SHP77 (cell line): Measurements from ENCODE around the gene ENOX1.

Experiments used
- DNase-seq, 2 experiments: peaks; one replicate each; lab custom pipeline; 2025; lab: John Stamatoyannopoulos, UW

The ENOX1 gene

DNA sequence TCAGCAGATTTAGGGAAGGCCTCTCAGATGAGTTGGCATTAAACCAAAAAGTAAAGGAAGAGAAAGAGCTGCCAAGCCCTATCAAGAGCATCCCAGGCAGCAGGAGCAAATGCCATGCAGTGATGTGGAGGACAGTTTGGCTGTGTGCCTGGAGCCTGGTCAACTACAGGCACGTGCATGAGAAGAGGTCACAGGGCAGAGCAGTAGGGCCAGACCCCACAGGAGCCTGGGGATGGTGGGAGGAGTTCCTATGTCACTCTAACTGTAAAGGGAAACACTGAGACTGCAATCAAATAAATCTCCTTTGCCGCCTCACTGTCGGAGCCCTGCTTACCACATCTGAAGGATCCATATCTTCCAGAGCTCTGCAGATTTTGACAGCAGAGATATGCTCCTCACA lies 240.5 kb downstream of the ENOX1 start:
- DNase-seq, result no peak

DNA sequence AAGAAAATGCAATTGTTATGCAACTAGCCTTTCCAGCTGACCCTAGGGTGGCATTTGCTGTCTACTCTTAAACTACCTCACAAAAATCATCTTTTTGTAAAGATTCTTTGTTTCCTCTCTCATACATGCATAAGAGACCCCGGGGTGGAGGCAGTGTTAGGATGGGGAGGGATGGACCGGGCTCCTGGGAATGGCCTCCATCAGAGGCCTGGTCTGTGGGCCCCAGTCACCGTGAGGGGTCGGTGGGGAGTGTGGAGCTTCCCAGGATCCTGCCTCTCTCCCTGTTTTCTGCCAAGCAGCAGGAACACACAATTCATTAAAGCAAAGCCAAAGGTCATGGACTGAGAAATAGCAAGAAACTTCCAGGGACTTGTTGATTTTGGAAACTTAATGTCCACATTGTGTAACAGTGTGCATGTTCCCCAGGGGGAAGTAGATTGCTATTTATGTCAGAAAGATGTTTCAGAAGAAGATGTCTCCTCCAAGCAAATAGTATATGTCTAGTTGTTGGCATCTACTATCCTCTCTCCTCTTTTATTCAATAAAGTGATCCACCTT lies 241.4 kb downstream of the ENOX1 start:
- no peak for DNase-seq

DNA sequence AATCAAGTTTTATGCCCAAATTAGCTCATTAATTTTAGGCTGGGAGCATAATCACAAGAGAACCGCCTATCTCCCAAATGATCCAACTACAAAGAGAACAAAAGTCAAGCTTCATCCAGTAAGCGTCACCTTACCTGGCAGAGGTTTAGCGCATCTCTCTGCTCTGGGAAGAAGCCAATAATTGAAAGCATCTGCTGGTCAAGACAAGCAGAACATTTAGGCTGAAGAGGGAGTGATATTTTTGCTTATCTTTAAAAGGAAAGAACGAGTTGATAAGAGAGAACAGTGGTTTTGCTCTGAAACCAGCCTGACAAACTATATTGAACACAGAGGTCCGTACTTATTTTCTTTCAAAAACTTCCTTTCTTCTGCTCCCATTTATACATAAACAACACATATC lies 242.1 kb downstream of the ENOX1 start:
- DNase-seq, result no peak

DNA sequence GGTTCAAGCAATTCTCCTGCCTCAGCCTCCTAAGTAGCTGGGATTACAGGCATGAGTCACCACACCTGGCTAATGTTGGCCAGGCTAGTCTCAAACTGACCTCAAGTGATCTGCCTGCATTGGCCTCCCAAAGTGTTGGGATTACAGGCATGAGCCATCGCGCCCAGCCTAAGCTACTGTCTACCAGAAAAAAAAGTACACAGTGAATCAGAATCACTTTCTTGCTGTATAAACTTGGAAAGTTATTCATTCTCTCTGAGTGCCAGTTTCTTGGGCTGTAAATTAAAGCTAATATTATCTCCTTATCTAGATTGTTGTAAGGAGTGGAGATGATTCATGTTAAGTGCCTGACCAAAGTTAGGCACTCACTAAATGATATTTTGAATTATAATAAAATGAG lies 242.8 kb downstream of the ENOX1 start:
- DNase-seq, result no peak

DNA sequence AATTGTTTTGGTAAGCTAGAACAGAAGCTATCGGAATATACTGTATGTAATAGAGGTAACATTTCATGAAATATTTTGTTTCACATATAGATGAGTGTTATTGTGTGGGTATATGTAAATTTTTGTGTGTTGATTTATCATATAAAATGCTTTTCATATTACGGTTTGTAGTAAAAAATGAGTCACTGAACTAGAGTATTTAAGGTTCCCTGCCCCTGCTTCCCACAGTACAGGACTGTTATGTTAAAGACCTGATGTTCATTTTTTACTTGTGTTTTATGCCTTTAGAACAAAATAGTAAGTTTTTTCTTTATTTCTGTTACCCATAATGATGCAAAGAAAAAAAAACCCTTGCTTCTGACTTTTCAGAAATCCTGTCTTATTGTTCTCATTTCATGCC lies 243.4 kb downstream of the ENOX1 start:
- no peak for DNase-seq

DNA sequence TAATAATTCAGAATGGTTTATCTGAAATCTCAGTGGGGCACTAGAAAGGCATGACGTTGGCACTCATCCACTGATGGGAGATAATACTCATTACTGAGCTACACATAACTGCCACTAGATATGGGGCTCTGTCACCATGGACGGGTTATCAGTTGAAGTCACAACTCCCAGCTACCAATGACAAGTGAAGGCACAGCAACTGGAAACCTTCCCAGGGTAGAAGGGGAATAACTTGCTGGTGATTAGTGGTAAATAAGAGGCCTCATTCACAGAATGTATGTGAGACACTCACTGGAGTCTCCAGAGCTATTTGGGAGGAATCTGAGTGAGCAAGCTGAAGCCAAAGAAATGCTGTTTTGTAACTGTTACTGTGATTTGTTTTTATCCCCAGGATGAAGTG lies 249.6 kb downstream of the ENOX1 start:
- no peak for DNase-seq

DNA sequence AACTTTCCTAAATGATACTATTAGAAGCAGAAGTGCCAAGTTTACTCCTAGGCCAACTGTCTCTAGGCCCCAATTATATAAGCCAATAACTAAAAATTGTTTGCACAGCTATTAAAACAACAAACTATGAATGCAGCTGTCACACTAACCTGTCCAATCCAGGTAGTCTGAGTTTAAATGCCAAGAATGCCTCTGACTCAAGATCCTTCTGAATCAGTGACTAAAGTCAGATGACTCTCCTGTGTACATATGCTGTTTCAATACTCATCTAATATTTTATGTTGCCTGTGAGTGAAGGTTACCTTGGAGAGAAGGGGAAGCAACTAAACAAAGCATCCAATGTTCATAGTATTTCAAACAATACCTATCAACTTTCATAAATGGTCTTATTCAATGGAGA lies 257.0 kb downstream of the ENOX1 start:
- no peak for DNase-seq

DNA sequence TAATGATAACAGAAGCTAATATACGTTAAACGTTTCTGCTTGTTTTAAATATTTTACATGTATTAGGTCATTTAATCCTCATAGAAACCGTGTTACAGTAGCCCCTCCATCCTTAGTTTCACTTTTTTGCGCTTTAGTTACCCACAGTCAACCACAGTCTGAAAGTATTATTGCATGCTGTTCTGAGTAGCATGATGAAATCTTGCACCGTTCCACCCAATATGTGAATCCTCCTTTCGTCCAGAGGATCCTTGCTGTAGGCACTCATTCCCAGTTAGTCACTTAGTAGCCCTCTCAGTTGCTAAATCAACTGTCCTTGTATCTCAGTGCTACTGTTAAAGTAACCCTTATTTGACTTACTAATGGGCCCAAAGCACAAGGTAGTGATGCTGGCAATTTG lies 257.8 kb downstream of the ENOX1 start:
- DNase-seq, result no peak

DNA sequence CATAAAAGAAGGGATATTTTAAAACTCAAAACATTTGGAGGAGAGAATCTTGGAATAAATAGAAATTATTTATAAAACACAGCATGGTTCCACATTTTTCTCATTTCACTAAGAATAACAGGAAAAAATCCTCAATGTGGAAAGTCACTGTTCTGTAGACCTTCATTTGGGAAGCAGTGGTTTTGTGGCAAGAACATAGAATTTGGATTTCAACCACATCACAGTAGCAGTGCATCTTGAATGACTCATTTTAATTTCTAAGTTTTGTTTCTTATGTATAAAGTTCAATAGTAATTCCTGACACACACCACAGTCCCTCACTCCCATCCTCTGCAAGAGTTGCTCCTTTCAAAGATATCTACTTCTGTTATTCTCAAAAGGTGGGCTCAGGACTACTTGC lies 264.0 kb downstream of the ENOX1 start:
- no peak for DNase-seq

DNA sequence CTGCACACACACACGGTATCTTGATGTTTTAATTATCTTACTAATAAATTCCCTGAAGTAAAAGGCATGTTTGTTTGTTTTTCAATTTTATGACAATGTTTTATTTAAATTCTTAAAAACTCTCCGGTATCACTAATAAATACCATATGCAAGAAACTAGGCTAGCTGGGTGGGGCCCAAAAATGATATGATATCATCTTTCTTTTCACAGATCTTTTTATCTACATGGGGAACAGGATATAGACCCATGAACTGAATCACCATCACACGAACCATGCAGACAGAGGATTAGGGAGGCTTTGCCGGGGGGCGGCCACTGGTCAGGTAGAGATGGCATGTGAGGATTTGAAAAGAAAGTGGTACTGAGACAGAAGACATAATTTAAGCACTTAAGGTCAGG lies 266.4 kb downstream of the ENOX1 start:
- DNase-seq, result no peak

DNA sequence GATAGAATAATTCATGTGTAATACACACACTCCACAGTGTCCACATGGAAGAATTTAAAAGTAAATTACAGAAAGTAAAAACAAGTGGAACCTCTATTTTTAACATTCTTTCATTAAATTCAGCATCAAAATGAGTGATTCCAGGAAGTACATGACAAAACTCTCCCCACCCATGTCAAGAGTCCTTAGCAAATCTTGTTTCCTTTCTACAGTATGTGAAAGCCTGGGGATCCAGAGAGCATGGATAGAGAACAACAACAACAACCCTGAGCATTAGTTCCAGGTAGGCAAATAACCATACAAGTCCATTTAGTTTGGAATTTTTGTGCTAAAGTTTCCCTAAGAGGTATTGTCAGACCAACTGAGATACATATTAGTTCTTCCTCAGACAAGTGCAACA lies 267.9 kb downstream of the ENOX1 start:
- no peak for DNase-seq

DNA sequence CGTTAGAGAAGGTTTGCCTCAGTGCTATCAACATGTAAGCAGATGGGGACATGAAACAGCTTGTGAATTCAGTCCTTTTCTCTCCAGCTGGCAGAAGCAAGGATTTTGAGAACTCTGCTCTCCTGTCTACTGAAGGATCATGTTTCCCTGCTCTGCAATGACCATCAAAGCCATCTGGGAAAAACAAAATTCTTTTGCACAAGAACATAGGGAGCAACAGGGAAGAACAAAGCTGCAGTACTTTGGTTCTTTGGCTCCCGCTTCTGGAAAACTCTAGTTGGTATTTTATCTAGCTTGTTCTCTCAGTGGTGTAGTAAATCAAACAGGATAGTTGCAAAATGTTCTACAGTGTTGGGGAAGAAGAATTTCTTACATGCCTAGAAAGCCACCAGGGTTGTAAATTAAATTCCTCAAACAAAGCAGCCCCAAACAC lies 270.4 kb downstream of the ENOX1 start:
- DNase-seq, result no peak

DNA sequence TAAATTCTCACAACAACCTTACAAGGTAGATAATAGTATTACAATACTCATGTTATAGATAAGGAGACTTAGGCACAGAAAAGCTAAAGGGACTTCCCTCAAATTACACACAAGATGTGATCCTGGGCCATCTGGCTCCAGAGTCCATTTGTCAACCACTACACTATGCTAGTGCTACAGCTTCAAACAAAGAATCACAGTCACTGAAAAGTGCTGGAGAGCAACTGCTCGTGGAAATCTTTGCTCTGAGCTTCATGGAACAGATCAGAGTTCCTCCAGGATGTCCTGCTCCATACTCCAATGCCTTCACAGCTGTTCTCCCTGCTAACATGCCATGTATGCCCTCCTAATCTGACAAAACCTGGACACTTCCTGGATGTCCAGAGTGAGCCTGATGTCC lies 271.2 kb downstream of the ENOX1 start:
- DNase-seq, result no peak

DNA sequence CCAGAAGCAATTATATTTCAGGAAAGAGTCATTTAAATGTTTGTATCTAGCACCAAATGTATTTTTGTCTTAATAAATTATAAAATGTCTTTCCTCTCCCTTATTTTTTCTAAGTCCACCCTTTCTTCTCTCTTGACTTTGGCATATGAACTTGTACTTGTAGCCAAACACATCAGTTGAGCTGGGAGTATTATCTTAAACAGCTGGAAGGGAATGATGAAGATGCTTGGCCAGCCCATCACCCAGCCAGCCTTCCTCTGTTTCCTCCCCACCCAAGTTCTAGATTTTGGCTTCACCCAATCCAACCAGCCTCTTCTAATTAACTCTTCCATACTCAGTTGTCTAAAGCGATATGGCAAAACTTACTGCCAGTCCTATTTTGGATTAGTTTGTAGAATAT lies 272.5 kb downstream of the ENOX1 start:
- no peak for DNase-seq

DNA sequence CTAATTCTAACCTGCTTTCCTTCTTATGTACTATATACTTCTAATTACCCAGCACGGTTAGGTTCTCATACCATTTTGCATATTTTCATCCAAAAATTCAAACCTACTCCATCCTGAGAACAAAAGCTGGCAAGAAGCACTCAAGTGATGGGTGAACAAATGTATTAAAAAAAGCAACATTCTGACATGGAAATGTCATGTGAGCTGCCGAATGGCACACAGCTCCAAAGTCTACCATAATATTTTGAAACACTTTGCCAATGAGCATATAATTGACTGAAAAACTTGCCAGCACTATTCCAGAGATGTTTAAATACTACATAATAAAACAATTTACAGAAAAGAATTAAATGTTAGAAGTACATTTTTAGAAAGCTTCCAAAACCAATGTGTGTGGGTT lies 274.6 kb downstream of the ENOX1 start:
- no peak for DNase-seq

DNA sequence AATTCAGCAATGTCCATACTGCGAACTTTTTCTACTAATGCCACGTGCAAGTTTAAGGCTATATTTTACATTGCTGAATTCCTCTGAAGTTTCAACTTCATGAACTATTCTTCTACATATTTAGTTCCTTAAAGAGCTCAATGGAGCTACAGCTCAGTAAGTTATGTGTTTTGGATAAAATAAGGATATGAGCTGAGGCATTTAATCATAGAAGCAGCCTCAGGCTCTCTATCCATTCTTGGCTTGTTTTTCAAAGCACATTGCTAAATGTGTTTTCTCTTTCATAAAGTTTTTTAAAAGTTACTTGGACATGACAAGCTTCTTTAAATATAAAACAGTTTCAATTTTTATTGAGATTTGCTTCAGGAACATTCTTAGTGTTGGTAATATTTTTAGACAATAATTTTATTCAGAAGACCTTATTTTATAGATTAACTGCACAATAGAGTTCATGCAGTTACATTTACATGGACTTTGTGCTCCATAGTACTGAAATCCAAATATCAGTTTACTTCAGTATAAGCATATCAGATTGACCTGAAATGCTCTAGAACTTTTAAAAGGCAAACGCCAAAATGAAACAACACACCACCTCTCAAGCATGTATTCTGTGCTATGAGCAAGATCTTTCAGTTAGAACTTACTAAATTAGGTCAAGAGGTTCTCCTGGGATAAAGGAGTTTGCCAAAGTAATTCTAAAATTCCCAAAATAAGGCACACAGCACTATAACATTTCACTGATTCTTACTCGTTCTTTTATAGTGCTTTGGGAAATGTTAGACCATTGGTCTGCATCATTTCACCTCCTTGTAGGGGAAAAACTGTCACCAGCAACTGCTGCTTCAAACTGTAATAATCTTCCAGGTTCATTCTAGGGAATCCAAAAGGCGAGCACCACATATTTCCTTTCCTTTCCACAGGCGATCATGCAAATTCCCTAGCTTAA lies 275.5 kb downstream of the ENOX1 start:
- DNase-seq, result no peak

DNA sequence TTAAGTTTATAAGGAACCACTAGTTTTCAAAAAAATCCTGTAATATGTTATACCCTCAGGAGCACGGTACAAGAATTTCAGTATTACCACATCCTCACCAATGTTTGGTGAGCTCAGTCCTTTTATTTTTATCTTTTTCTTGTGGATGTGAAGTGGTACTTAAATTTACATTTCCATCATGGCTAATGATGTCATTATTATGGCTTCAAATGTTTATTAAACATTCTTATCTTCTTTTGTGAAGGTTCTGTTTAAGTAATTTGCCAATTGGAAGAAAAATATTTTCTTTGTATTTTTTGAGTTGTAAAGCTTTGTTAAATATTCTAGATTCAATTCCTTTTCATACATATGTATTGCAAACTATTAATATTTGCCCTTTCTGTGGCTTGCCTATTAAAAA lies 291.0 kb downstream of the ENOX1 start:
- DNase-seq, result no peak

DNA sequence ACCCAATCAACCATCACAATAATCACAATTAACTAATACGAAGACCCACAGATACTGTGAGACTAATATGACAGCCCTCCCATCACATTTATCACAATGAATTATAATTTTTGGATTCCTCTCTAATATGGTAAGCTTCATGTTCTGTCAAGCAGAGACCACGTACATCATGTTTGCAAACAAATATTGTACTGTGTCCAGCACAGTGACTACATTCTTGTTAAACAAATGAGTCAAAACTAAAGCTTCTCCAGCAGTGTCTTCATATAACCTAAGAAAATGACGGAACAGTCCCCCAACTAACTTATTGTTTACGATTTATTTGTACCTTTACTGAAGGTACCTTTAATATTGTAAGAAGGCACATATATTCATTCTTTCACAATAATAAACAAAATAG lies 292.6 kb downstream of the ENOX1 start:
- DNase-seq, result no peak

DNA sequence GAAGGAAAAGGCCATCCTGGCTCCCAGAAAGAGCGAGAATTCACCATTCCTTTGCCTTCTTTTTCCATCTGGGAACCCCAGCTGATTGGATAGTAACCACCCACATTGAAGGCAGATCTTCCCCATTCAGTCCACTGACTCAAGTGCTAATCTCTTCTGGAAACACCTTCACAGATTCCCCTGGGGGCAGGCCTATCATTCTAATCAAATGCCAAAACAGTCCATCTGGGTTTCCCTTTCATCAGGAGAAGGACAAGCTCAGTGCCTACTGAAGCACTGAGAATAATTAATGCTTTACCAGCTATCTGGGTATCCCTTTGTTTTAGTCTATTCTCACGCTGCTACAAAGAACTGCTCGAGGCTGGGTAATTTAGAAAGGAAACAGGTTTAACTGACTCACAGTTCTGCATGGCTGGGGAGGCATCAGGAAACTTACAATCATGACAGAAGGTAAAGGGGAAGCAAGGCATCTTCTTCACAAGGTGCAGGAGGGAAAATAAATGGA lies 293.2 kb downstream of the ENOX1 start:
- no peak for DNase-seq

DNA sequence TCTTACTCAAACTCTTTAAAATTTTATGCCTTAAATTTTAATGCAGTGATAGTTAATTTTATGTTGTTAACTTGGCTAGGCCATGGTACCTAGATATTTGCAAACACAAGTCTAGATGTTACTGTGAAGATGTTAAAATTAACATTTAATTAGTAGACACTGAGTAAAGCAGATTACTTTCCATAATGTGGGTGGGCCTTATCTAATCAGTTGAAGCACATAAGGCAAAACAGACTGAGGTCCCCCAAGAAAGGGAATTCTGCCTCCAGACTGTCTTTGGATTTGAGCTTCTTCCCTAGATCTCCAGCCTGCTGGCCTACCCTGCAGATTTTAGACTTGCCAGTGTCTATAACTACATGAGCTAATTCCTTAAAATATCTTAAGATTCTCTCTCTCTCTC lies 294.0 kb downstream of the ENOX1 start:
- no peak for DNase-seq

DNA sequence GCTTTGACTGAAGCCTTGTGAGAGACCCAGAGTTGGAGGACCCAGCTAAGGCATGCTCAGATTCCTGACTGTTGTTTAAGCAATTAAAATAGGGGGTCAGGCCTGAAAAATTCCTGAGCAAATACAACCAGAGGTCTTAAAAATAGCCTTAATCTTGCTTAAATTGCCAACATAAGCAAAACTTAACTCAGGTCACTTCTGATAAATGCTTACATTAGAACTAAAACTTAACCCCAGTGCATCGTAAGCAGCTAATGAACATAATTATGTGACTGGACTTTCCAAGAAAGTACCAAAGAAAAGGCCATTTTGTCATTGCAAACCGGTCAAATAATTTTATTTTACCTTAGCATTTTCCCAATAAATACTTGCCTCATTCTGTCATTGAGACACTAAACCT lies 294.5 kb downstream of the ENOX1 start:
- no peak for DNase-seq

DNA sequence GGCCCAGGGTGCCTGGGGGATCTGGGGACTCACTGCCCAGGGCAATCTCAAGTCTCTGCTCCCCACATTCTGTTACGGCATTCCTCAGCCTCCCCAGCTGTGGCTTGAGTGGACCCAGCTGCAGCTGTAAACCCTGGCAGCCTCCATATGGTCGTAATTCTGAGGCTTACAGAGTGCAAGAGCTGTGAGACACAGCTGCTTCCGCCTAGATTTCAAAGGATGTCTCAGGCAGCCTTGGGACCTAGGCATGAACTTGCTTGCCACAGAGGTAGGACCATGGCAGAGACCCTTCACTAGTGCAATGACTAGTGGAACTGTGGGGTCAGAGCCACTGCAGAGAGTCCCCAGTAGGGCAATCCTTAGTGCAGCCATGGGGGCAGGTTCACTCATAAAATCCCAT lies 297.5 kb downstream of the ENOX1 start:
- DNase-seq, result no peak

DNA sequence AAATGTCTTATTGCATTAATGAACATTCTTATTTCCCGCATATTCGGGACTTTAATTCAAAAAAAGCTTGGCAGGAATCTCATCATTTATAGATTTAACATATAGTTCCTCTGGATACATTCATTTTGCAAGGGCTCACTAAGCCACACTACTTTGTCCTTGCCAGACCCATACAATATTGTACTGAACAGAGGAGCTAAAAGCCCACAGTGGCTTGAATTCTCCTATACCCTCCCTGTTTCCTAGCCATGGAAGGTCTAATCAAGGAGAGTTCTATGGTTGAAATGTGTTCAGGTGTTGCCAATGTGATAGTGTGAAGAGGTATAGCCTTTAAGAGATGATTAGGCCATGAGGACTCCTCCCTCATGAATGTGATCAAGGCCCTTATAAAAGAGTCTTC lies 298.9 kb downstream of the ENOX1 start:
- DNase-seq, result no peak

DNA sequence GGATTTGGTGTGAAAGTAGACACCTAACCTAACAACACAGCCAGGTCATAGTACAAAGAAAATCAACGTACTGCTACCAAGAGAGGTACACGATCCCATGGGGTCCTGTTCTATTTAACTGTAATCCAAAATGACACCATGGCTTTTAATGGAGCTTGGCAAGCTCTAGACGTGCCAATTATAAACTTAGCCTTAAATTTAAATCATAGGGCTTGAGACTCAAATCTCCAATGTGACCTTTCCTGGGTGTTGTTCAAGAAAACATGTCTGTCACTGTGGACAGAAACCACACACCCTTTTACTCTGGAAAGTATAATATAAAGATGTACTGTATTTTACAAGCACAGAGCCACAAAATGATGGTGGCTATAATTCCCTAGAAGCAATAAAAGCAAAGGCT lies 299.3 kb downstream of the ENOX1 start:
- no peak for DNase-seq
